NCI-H1048 (cell line): ENCODE results near the gene WRAP53.
"Not testable (repeated sequence)": the region's sequence is repeated elsewhere in the genome, so short reads cannot be mapped to it uniquely, and the experiment has no call there.

ENCODE experiments used
- DNase-seq: peaks from one replicate; lab custom pipeline; 2025; lab: John Stamatoyannopoulos, UW

WRAP53 gene

GRCh38 chr17:7687908-7688807, at the start of gene WRAP53:
TSS of gene WRAP53 (plus strand) at chr17:7688477. CDS start at chr17:7688649, 172 bp downstream.
- peak; percentile 93 for DNase-seq

DNA sequence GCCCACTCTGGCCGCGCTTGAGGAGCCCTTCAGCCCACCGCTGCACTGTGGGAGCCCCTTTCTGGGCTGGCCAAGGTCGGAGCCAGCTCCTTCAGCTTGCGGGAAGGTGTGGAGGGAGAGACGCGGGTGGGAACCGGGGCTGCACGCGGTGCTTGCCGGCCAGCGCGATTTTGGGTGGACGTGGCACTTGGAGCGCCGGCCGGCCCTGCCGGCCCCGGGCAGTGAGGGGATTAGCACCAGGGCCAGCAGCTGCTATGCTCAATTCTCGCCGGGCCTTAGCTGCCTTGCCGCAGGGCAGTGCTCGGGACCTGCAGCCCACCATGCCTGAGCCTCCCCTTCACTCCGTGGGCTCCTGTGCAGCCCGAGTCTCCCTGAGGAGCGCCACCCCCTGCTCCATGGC, 47.5 kb upstream of the WRAP53 start:
- DNase-seq = no peak

GRCh38 chr17:7641635-7642034, 46.6 kb upstream of the WRAP53 start:
- DNase-seq = not testable (repeated sequence)

DNA sequence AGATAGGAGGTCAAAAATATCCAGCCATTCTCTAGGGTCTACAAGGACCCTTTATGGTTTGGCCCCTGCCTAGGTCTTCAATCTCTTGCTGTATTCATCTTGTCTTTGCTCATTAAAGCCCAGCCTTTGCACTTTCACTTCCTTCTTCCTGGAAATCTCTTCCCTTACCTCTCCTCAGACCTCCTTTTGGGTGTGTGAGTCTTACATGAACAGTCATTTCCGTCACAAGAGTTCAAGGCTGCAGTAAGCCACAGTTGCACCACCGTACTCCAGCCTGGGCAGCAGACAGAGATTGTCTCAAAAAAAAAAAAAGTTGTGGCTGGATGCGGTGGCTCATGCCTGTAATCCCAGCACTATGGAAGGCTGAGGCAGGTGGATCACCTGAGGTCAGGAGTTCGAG, 43.5 kb upstream of the WRAP53 start:
- DNase-seq = no peak

DNA sequence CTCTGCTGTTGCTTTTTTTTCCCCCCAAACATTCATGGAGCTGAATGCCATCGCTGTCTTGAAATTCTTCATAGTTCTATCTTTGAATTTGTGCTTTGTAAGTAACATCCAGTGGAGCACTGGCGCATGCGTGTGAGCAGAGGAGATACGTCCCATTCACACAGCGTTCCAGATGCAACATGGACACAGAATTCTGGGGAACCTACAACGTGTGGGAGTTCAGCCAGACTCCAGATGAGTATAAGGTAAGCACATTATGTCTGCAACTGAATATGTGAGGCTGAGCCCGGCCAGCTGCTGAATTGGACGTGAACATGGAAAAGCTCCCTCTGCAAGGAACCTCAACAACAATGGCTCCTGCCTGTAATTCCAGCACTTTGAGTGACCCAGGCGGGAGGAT, 41.8 kb upstream of the WRAP53 start:
- no peak for DNase-seq

DNA sequence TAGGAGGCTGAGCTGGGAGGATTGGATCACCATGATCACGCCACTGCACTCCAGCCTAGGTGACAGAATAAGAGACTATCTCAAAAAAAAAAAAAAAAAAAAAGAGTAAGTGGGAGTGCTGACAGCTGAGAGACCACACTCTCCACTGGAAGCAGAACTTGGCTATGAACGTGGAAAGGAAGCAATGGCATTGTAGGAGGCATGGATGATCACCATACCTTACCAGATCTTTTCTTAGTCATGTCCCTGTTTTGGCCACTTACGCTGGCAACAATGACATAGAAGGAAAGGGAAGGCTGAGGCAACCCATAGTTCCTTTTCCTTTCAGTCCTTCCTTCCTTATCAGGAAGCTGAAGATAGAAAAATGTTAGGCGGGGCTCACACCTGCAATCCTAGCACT, 41.3 kb upstream of the WRAP53 start:
- no peak for DNase-seq

DNA sequence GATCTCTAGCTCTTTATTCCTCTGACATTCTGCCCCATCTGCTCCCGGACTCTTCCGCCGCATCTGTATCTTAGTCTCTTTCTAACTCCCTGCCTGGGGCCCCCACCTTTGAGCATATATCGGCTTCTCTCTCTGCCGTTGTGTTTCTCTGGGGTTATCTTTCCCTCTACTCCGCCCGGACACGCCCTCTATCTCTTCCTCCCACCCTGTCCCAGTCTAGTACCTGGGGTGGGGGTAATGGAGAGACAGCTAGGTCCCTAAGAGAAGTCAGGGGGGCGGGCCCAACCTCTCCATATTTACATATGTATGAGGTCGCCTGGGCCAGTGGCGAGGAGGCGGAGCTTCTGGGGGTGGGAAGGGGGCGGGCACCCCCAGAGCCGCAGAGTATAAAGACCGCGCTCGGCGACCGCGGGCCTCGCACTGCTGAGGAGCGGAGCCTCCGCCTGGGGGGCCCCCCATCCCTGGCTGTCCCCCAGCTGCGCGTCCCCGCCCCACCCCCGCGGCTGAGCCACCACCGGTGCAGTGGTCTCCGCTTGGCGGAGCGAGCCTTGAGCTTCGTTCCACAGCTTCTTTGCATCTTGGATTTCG, 37.7 kb upstream of the WRAP53 start, which contains the start of gene ATP1B2:
TSS of gene ATP1B2 (plus strand) at position 418 of the 588 bp plus-strand sequence. CDS start 593 bp downstream, outside the sequence.
- peak; percentile 57 for DNase-seq

DNA sequence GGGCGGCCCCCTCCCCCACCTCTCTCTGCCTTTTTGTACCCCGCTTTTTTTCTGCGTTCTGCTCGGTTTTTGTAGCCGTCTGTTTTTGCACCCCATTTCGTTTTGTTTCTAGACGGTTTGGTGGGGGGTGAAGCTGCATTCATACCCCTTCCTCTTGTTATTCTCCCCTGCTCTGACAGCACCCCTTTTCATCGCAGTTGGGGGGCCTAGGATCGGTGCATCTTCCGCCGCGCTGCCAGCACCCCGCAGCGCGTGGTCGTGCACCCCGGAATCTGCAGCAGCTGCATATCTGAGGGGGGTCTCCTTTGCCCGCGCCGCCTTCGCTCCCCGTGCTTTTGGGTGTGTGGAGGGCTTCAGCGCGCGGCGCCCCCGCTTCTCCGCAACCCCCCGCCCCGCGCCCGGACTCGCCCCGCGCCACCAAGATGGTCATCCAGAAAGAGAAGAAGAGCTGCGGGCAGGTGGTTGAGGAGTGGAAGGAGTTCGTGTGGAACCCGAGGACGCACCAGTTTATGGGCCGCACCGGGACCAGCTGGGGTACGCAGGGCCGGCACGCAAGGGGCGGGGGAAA, 37.1 kb upstream of the WRAP53 start:
- no peak for DNase-seq

DNA sequence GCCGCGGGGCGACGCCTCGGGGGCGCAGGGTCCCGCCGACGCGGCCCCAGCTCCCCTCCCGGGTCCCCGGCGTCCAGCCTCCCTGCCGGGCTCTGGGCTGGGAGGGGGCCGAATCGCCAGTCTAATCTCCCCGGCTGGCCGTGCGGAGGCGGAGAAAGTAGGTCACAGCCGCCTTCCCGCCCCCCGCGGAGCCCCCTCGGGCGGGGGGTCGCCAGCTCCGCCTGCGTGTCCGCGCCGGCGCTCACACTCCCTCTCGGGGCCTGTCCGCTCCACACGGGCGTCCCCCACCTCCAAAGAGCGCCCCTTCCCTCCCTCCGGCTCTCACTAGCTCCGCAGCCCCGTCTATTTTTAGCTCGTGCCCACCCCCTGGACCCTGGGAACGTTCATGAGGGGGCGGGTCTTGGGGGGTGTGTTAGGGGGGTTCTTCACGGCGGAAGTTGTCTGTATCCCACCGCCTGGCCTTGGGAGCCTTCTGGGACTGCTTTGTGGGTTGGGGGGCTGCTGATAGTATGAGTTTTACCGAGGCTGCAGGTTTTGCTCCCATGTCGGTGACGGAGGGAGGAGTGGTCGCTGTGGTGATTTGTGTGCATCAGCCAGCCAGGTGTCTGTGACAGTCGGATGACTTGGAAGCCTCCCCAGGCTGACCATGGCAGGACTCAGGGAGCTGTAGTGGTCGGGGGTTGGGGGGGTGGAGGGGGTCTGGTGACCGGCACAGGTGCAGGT, 36.5 kb upstream of the WRAP53 start:
- DNase-seq = no peak

GRCh38 chr17:7652388-7653356, 35.6 kb upstream of the WRAP53 start:
- no peak for DNase-seq

- DNase-seq = no peak
Measured at GRCh38 chr17:7654832-7655540, 33.3 kb upstream of the WRAP53 start.

DNA sequence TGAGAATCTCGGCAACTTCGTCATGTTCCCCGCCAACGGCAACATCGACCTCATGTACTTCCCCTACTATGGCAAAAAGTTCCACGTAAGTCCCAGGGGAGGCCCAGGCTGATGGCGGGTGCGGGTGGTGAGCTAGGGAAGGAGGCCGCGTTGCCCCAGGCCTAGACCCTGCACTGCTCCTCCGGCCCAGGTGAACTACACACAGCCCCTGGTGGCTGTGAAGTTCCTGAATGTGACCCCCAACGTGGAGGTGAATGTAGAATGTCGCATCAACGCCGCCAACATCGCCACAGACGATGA, 32.8 kb upstream of the WRAP53 start:
- no peak for DNase-seq

DNA sequence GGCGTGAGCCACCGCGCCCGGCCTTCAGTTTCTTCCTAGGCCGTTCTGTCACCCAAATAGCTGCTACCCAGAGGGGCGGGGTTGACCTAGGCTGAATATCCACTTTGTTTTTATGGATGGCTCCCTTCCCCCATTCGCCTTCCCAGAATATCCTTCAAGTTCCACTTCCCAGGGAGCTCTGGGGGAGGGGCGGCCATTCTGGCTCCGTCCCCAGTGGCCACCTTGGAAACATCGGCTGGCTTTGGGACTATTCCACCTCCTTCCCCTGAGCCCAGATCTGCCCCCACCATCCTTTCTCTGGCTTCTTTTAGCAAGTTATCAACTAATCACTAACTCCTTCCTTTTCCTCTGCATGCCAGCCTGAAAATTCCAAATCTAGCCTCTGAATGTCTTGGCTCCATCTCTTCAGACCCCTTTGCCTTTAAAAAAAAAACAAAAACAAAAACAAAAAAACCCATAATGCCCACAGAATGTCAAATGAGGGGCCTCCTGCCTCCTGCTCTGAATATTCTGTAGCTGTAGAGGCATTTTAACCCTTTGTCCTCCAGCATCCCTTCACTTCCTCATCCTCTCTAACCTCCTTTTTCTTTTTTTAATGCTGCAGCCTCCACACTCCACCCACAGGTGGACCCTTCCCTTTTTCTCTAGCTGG, 31.2 kb upstream of the WRAP53 start:
- DNase-seq = no peak

GRCh38 chr17:7667656-7668406, 20.4 kb upstream of the WRAP53 start:
- no peak for DNase-seq

DNA sequence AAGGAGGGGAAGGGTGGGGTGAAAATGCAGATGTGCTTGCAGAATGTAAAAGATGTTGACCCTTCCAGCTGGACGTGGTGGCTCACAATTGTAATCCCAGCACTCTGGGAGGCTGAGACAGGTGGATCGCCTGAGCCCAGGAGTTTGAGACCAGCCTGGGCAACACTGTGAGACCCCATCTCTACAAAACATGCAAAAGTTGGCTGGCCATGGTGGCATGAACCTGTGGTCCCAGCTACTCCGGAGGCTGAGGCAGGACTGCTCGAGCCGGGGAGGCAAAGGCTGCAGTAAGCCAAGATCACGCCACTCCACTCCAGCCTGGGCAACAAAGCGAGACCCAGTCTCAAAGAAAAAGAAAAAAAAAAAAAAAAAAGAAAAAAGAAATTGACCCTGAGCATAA, 19.8 kb upstream of the WRAP53 start:
- no peak for DNase-seq

GRCh38 chr17:7673239-7673638, 15.0 kb upstream of the WRAP53 start:
- DNase-seq = no peak

- DNase-seq = no peak
Measured at GRCh38 chr17:7674934-7675333, 13.3 kb upstream of the WRAP53 start.

DNA sequence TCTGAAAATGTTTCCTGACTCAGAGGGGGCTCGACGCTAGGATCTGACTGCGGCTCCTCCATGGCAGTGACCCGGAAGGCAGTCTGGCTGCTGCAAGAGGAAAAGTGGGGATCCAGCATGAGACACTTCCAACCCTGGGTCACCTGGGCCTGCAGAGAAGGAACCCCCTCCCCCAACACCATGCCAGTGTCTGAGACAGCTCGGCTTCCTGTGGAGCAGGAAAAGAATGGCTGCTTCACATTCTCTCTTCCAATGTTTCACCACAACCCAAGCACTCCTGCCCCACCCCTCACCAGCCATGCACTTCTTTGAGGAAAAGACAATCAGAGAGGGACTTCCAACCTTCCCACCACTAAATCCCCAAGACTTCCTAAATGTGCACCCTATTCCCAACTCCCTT, 11.7 kb upstream of the WRAP53 start:
- DNase-seq = no peak

GRCh38 chr17:7677388-7678067, 10.7 kb upstream of the WRAP53 start:
- DNase-seq = no peak
